ENCODE measurements around the gene KRT17.
"Not testable (repeated sequence)": the region's sequence is repeated elsewhere in the genome, so short reads cannot be mapped to it uniquely, and the experiment has no call there.

The KRT17 gene

GRCh38 chr17:41619036-41619926, 5.1 kb downstream of the KRT17 start:
- no peak for DNase-seq

- DNase-seq, result no peak
These were observed 5.9 kb downstream of the KRT17 start for GRCh38 chr17:41618341-41619035.

- no peak for DNase-seq
These were observed 6.7 kb downstream of the KRT17 start for GRCh38 chr17:41617698-41618097.

GRCh38 chr17:41617136-41617535, 7.2 kb downstream of the KRT17 start:
- no peak for DNase-seq

- DNase-seq, result not testable (repeated sequence)
These were observed 7.9 kb downstream of the KRT17 start for GRCh38 chr17:41616486-41616885.

- no peak for DNase-seq
These were observed 8.9 kb downstream of the KRT17 start for GRCh38 chr17:41615454-41615853.

GRCh38 chr17:41614767-41615166, 9.6 kb downstream of the KRT17 start:
- not testable (repeated sequence) for DNase-seq

GRCh38 chr17:41614098-41614497, 10.3 kb downstream of the KRT17 start:
- no peak for DNase-seq

GRCh38 chr17:41613277-41614082, 10.9 kb downstream of the KRT17 start:
- DNase-seq, result no peak

GRCh38 chr17:41612376-41613160, 11.8 kb downstream of the KRT17 start, which contains the start of gene KRT16:
Gene KRT16, minus strand, starts transcription at chr17:41612767. Its CDS starts 79 bp downstream, at chr17:41612688.
- DNase-seq, result not testable (repeated sequence)

- no peak for DNase-seq
These were observed 13.3 kb downstream of the KRT17 start for GRCh38 chr17:41610965-41611640.

GRCh38 chr17:41610061-41610517, 14.3 kb downstream of the KRT17 start:
- not testable (repeated sequence) for DNase-seq

GRCh38 chr17:41606930-41607329, 17.4 kb downstream of the KRT17 start:
- DNase-seq, result not testable (repeated sequence)

GRCh38 chr17:41602524-41602923, 21.9 kb downstream of the KRT17 start:
- no peak for DNase-seq

- DNase-seq, result no peak
These were observed 24.1 kb downstream of the KRT17 start for GRCh38 chr17:41600318-41600717.

GRCh38 chr17:41599680-41600079, 24.7 kb downstream of the KRT17 start:
- no peak for DNase-seq

GRCh38 chr17:41595585-41595984, 28.8 kb downstream of the KRT17 start:
- no peak for DNase-seq

- no peak for DNase-seq
These were observed 29.9 kb downstream of the KRT17 start for GRCh38 chr17:41594363-41594915.

- no peak for DNase-seq
These were observed 30.9 kb downstream of the KRT17 start for GRCh38 chr17:41593306-41593981.

- no peak for DNase-seq
These were observed 31.6 kb downstream of the KRT17 start for GRCh38 chr17:41592601-41593305.

All from activated T-cell treated with anti-CD3 and anti-CD28 coated beads for 4 hours (primary cell).